HS-27A (cell line): Measurements from ENCODE around the gene CHRNG.

Experiments used
- DNase-seq: peaks from one replicate; pipeline ENCODE4 v3.0.0-alpha.2; 2012; ENCODE audit warnings: low read depth, missing footprints

Gene CHRNG

DNA sequence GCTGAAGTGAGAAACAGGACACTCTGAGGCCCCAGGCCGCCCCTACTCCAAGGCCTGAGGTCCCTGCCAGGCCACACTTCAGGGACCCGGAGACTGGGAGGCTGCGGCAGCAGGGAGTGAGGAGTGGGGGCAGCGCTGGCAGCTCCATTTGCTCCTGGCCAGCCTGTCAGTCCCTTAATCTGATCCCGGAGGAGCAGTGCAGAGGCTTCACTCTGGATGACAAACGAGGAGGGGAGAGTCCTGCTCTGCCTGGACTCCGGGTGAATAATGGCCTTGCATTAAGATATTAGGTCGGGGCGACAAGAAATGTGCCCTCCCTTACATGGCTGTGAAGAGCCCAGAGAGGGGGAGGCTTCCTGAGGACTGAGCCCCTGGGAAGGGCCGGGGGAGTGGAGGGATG, 33.6 kb upstream of the CHRNG start:
- no peak for DNase-seq

DNA sequence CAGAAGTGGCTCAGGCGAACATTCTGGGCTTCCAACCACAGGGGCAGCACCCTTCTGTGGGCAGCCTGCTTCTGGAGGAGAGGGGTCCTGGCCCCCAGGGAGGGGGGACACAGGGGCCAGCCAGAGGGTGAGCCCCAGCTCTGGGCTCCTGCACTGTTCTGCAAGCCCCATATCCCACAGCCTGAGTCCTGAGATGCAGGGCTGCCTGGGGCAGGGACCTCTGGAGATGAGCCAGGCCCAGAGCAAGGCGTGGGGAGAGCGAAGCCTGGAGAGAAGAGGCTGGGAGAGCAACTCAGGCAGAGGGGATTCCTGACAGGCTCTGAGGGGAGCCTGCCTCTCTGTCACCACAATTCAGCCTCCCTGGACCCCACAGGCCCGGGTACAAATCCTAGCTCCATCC, 32.8 kb upstream of the CHRNG start:
- no peak for DNase-seq

- DNase-seq: no peak
Observed at GRCh38 chr2:232508251-232508650, 31.2 kb upstream of the CHRNG start.

- no peak for DNase-seq
Observed at GRCh38 chr2:232511336-232511890, 28.1 kb upstream of the CHRNG start.

GRCh38 chr2:232512602-232513001, 26.9 kb upstream of the CHRNG start:
- DNase-seq: no peak

DNA sequence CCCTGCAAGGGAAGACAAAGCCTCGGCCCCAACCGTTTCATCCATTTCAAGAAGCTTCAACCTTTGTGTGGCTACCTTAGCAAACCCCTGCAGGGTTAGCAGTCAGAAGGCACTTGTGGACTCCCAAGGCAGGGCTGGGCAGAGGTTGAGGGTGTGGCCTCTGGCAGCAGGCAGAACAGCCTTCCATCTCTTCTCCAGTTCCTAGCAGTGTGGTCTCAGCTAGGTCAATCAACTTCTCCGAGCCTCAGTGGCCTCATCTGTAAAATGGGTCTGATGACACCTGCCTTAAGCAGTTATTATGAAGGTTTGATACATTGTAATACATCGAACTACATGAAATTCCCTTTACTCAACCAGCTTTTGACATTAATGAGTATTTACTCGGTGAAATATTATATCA, 26.1 kb upstream of the CHRNG start:
- no peak for DNase-seq

DNA sequence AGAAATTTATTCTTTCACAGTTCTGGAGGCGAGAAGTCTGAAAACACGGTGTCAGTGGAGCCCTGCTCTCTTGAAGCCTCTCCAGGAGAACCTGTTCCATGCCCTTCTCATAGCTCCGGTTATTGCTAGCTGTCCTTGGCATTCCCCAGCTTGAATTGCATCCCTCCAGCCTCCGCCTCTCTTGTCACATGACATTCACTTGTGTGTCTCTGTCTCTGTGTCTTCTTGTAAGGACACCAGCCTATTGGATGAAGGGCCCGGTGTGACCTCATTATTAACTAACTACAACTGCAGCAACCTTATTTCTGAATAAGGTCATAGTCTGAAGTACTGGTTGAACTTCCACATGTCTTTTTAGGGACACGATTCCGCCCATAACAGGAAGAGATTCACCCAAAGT, 23.9 kb upstream of the CHRNG start:
- no peak for DNase-seq

GRCh38 chr2:232516551-232516950, 22.9 kb upstream of the CHRNG start:
- DNase-seq: no peak

DNA sequence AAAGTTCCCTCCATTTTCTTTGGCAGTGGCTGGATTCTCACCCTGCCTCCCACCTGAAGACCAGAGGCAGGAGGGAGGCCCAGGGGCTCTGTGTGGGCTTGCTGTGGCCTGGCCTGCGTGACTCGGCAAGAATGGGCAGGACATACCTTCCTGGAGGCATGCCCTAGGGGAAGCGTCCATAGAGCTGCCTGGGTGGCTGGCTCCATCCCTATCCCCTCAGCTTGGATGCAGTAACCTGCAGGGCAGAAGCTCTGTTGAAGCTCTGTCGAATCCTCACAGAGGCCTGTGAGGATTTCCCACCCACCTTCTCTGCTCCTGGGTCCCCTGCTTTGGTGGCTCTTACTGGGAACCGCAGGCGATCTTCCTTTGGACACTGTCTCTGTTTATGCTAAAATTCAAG, 20.6 kb upstream of the CHRNG start:
- DNase-seq: no peak

GRCh38 chr2:232519581-232520438, 19.7 kb upstream of the CHRNG start, which contains the start of gene PRSS56:
PRSS56 (plus strand) TSS chr2:232520388; CDS start chr2:232520599, 211 bp downstream.
- DNase-seq: no peak

DNA sequence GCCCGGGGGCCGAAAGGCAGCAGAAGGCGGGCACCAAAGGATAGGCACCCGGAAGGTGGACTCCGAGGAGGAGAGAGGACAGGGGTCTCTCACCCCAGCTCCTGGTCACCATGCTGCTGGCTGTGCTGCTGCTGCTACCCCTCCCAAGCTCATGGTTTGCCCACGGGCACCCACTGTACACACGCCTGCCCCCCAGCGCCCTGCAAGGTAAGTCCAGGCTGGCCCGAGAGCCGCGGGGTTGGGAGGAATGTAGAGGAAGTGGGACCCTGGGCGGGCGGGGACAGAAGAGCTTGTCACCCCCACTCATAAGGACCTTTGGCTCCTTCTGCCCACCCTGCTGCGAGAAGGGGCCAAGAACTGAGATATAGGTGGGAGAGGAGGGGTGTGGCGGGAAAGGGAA, 19.0 kb upstream of the CHRNG start:
- no peak for DNase-seq

GRCh38 chr2:232521098-232521497, 18.4 kb upstream of the CHRNG start:
- DNase-seq: no peak

- DNase-seq: no peak
Observed at GRCh38 chr2:232521959-232522622, 17.4 kb upstream of the CHRNG start.

GRCh38 chr2:232522623-232523401, 16.7 kb upstream of the CHRNG start:
- DNase-seq: no peak

GRCh38 chr2:232523402-232523681, 16.1 kb upstream of the CHRNG start:
- DNase-seq: no peak

DNA sequence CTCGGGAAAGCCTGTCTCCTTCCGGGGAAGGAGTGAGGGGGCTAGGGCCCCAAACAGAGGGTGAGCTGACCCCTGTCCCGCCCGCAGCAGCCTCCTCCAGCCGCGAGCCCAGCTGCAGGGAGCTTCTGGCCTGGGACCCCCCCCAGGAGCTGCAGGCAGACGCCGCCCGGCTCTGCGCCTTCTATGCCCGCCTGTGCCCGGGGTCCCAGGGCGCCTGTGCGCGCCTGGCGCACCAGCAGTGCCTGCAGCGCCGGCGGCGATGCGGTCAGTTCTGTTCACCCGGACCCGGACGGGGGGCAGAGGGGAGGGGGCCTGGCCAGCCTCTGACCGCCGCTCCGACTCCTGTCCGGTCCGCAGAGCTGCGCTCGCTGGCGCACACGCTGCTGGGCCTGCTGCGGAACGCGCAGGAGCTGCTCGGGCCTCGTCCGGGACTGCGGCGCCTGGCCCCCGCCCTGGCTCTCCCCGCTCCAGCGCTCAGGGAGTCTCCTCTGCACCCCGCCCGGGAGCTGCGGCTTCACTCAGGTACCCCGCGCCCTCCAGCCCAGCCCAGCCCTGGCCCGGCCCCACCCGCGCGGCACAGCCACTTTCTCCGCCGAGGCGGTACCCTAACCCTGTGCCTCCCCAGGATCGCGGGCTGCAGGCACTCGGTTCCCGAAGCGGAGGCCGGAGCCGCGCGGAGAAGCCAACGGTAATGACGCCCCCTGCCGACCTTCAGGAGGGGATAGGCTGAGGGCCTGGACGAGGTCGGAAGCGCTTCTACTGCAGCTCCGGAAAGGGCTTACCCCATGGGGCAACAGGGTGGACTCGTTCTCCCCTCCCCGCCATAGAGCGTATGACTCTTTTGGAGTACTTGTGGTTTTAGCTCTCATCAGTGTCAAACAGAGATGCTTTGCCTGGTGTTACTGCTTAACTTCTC, 15.6 kb upstream of the CHRNG start:
- DNase-seq: no peak

- no peak for DNase-seq
Observed at GRCh38 chr2:232524771-232525170, 14.7 kb upstream of the CHRNG start.

- DNase-seq: no peak
Observed at GRCh38 chr2:232525199-232525598, 14.3 kb upstream of the CHRNG start.

- no peak for DNase-seq
Observed at GRCh38 chr2:232525791-232526371, 13.6 kb upstream of the CHRNG start, which contains the start of gene CHRND. CHRND (plus strand) TSS chr2:232526160; CDS start chr2:232526216, 56 bp downstream.

DNA sequence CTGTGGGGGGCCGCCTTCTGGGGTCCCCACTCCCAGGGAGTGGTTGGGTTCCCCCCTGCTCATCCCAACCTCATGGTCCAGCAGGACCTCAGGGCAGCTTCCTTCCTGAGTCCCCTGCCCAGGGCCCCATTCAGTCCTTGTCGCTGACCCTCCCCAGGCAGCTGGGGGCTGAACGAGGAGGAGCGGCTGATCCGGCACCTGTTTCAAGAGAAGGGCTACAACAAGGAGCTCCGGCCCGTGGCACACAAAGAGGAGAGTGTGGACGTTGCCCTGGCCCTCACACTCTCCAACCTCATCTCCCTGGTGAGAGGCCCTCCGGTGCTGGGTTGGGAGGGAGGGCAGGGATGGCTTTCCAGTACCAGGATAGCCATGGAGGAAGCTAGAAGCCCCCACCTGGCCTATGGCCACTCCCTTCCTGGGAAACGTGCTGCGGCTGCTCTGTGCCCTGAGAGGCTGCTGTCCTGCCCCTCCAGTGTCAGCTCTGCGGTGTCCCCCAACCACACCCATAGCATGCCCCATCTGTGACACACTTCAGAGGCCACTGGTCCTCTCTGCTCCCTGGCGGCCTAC, 13.0 kb upstream of the CHRNG start:
- no peak for DNase-seq
